Stomach (tissue), 4 donors: ENCODE measurements around the gene ACSM5.
"Not testable (repeated sequence)": the region's sequence is repeated elsewhere in the genome, so short reads cannot be mapped to it uniquely, and the experiment has no call there.

Experiments used
- CTCF ChIP-seq, 7 experiments: fragments of 450-650 bp in 4 of 7; fragments of 200-600 bp in 3 of 7; sonication (generic) in 3 of 7; IDR thresholded peaks; one replicate each; pipeline ENCODE4 v1.5.1; 2016 to 2019; ENCODE audit warnings: antibody characterized with exemption in 7 of 7, control low read depth in 2 of 7, mild to moderate bottlenecking in 1 of 7
- EP300 ChIP-seq: sonication (generic); formaldehyde crosslinking; IDR thresholded peaks from one replicate; pipeline ENCODE4 v1.6.1; 2017; ENCODE audit warnings: antibody characterized with exemption
- POLR2A ChIP-seq, 4 donors: fragments of 450-650 bp; IDR thresholded peaks; one replicate each; pipeline ENCODE4 v1.6.1; 2016; ENCODE audit warnings: antibody characterized with exemption in 4 of 4, control low read depth in 2 of 4, mild to moderate bottlenecking in 1 of 4, moderate library complexity in 1 of 4

- not testable (repeated sequence) for TF ChIP-seq CTCF (IDR thresholded peaks at IDR 0.05); EP300; POLR2A (IDR thresholded peaks at IDR 0.05)
These were observed 51.0 kb downstream of the ACSM5 start for GRCh38 chr16:20460313-20460712.
